Measurements from ENCODE around the gene COMMD1. TPM values are rescaled to one million over a fixed set of nuclear protein-coding genes. Genes with fewer than 3 reads are reported as not detected.
"Not testable (repeated sequence)": the region's sequence is repeated elsewhere in the genome, so short reads cannot be mapped to it uniquely, and the experiment has no call there.

Gene COMMD1
- total and polyA plus RNA-seq, 2 experiments from 2014 or later, result 54.9 to 83.7 TPM

DNA sequence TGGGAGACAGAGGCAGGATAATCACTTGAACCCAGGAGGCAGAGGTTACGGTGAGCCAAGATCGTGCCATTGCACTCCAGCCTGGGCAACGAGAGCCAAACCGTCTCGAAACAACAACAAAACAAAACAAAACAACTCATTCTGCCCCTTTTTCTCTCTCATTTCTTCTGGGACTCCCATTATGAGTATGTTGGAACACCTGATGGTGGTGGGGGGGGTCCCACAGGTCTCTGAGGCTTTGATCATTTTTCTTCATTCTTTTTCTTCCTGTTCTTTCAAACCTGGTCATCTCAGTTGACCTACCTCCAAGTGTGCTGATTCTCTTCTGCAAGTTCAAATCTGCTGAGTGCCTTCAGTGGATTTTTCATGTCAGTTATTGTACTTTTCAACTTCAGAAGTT is 43.4 kb upstream of the COMMD1 start (continued):
- TF ChIP-seq, protein P1, sequence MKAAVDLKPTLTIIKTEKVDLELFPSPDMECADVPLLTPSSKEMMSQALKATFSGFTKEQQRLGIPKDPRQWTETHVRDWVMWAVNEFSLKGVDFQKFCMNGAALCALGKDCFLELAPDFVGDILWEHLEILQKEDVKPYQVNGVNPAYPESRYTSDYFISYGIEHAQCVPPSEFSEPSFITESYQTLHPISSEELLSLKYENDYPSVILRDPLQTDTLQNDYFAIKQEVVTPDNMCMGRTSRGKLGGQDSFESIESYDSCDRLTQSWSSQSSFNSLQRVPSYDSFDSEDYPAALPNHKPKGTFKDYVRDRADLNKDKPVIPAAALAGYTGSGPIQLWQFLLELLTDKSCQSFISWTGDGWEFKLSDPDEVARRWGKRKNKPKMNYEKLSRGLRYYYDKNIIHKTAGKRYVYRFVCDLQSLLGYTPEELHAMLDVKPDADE (IDR thresholded peaks at IDR 0.05), result no peak
- no peak for TF ChIP-seq STAT1 (IDR thresholded peaks at IDR 0.05; ENCODE audit: unreplicated experiment)
- TF ChIP-seq, protein P2, sequence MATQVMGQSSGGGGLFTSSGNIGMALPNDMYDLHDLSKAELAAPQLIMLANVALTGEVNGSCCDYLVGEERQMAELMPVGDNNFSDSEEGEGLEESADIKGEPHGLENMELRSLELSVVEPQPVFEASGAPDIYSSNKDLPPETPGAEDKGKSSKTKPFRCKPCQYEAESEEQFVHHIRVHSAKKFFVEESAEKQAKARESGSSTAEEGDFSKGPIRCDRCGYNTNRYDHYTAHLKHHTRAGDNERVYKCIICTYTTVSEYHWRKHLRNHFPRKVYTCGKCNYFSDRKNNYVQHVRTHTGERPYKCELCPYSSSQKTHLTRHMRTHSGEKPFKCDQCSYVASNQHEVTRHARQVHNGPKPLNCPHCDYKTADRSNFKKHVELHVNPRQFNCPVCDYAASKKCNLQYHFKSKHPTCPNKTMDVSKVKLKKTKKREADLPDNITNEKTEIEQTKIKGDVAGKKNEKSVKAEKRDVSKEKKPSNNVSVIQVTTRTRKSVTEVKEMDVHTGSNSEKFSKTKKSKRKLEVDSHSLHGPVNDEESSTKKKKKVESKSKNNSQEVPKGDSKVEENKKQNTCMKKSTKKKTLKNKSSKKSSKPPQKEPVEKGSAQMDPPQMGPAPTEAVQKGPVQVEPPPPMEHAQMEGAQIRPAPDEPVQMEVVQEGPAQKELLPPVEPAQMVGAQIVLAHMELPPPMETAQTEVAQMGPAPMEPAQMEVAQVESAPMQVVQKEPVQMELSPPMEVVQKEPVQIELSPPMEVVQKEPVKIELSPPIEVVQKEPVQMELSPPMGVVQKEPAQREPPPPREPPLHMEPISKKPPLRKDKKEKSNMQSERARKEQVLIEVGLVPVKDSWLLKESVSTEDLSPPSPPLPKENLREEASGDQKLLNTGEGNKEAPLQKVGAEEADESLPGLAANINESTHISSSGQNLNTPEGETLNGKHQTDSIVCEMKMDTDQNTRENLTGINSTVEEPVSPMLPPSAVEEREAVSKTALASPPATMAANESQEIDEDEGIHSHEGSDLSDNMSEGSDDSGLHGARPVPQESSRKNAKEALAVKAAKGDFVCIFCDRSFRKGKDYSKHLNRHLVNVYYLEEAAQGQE (IDR thresholded peaks at IDR 0.05; ENCODE audit: unreplicated experiment), result no peak
- TF ChIP-seq EZH2 (IDR thresholded peaks at IDR 0.05; ENCODE audit: low read depth, unreplicated experiment), result no peak
- no peak for TF ChIP-seq JUNB (IDR thresholded peaks at IDR 0.05; ENCODE audit: unreplicated experiment)

DNA sequence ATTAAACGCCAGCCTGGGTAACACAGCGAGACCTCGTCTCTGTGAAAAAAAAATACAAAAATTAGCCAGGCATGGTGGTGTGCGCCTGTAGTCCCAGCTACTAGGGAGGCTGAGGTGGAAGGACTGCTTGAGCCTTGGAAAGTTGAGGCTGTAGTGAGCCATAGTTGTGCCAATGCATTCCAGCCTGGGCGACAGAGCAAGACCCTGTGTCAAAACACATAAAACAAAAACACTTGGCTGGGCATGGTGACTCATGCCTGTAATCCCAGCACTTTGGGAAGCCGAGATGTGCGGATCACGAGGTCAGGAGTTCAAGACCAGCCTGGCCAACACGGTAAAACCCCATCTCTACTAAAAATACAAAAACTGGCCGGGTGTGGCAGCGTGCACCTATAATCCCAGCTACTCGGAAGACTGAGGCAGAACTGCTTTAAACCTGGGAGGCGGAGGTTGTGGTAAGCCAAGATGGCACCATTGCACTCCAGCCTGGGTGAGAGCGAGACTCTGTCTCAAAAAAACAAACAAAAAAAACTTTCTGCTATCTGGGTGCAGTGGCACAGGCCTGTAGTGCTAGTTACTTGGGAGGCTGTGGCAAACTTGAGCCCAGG is 38.9 kb upstream of the COMMD1 start:
- not testable (repeated sequence) for H3K9me2 ChIP-seq (ENCODE audit: insufficient read depth); H4K20me1 ChIP-seq (replicated peaks; ENCODE audit: insufficient read depth); H3K4me1 ChIP-seq (ENCODE audit: insufficient read depth); DNase-seq (ENCODE audit: low spot score); H3K27me3 Mint-ChIP-seq (ENCODE audit: insufficient read depth, low read depth, poor library complexity); H3K4me2 ChIP-seq; H3K27ac Mint-ChIP-seq; H3K4me3 Mint-ChIP-seq; ATAC-seq; H3K4me3 ChIP-seq; H2AFZ ChIP-seq; H3K27me3 ChIP-seq (ENCODE audit: insufficient read depth); H3K79me2 ChIP-seq (replicated peaks; ENCODE audit: insufficient read depth); H3K9me3 Mint-ChIP-seq; H3K4me1 Mint-ChIP-seq
- Histone ChIP-seq H3F3A (replicated peaks; ENCODE audit: low read depth) (peaks cover 17% of the 10 kb centered on the region), H3K27ac (ENCODE audit: low read depth) (0 out of 2 replicates have a peak overlapping the region, but pooled peaks have one; percentile 26), H3K36me3 (ENCODE audit: insufficient read depth) (peaks cover 47% of the 10 kb centered on the region)
- peaks cover 68% of the 10 kb centered on the region for H3K36me3 Mint-ChIP-seq (ENCODE audit: low read depth)
- 0 out of 2 replicates have a peak, but pooled peaks have one; percentile 26 for TF ChIP-seq POLR2AphosphoS5 (IDR thresholded peaks at IDR 0.05; ENCODE audit: low read depth)

DNA sequence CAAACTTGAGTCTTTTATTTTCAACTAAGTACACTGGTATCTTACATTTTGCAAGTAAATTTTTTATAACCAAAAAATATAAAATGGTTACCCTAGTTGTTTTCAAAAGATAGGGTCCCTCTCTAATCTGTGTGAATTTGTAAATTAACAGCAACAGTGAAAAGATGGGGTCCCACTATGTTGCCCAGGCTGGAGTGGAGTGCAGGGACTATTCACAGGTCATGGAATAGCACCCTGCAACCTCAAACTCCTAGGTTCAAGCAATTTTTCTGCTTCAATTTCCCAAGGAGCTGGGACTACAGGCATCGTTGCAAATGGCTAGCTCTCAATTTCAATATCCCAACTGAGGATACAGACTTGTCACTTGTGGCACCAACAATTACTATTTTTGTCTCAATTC is 29.1 kb upstream of the COMMD1 start:
- H3K27me3 ChIP-seq (ENCODE audit: insufficient read depth), result no peaks in the 10 kb centered on the region
- no peak overlapping the region for H3K4me2 ChIP-seq
- H3K27ac ChIP-seq (ENCODE audit: low read depth), result no peak overlapping the region
- ATAC-seq (no peak), DNase-seq (ENCODE audit: low spot score) (no peak)
- no peaks in the 10 kb centered on the region for H3K9me2 ChIP-seq (ENCODE audit: insufficient read depth)
- H3K4me1 Mint-ChIP-seq, result no peaks in the 10 kb centered on the region
- H3K27ac Mint-ChIP-seq, result no peak overlapping the region
- no peaks in the 10 kb centered on the region for H3K9me3 Mint-ChIP-seq
- H3K36me3 Mint-ChIP-seq (ENCODE audit: low read depth), result peaks cover 94% of the 10 kb centered on the region
- H3K4me3 Mint-ChIP-seq, result no peak overlapping the region
- peaks cover 89% of the 10 kb centered on the region for H3K36me3 ChIP-seq (ENCODE audit: insufficient read depth)
- H3K27me3 Mint-ChIP-seq (ENCODE audit: insufficient read depth, low read depth, poor library complexity), result no peaks in the 10 kb centered on the region
- TF ChIP-seq, protein P1 (IDR thresholded peaks at IDR 0.05), result no peak
- TF ChIP-seq, protein P2 (IDR thresholded peaks at IDR 0.05; ENCODE audit: unreplicated experiment), result no peak
- TF ChIP-seq CREB1 (CRISPR knock-in tag; IDR thresholded peaks at IDR 0.05; ENCODE audit: low read depth) (no peak), NANOG (IDR thresholded peaks at IDR 0.05; ENCODE audit: borderline replicate concordance) (no peak), EZH2phosphoT487 (IDR thresholded peaks at IDR 0.05; ENCODE audit: unreplicated experiment) (peak; percentile 33), JUNB (IDR thresholded peaks at IDR 0.05; ENCODE audit: unreplicated experiment) (no peak)
- H3K79me2 ChIP-seq (replicated peaks; ENCODE audit: insufficient read depth), result peaks cover 47% of the 10 kb centered on the region
- peaks cover 38% of the 10 kb centered on the region for H4K20me1 ChIP-seq (replicated peaks; ENCODE audit: insufficient read depth)
- H3K4me3 ChIP-seq, result no peak overlapping the region
- H3F3A ChIP-seq (replicated peaks; ENCODE audit: low read depth), result peaks cover 3% of the 10 kb centered on the region; the same call in 1 of the 2 replicates
- H2AFZ ChIP-seq, result no peak overlapping the region
- no peaks in the 10 kb centered on the region for H3K4me1 ChIP-seq (ENCODE audit: insufficient read depth)

Measured in GM23338 (cell line).